HFFc6 (cell line): ENCODE results near the gene KRT38. TPM values are rescaled to one million over a fixed set of nuclear protein-coding genes. Genes with fewer than 3 reads are reported as not detected.

Source experiments
- DNase-seq: peaks from one replicate; pipeline ENCODE4 v3.0.0-alpha.2; 2018
- H3K27ac Mint-ChIP-seq: 2 replicates; pipeline ENCODE4 v1.8.0; 2020; ENCODE audit warnings: mild to moderate bottlenecking, mixed read lengths
- H3K27me3 Mint-ChIP-seq: 2 replicates; pipeline ENCODE4 v1.8.0; 2021; ENCODE audit warnings: mild to moderate bottlenecking, moderate library complexity, mixed read lengths; ENCODE audit not compliant: insufficient read depth
- H3K36me3 Mint-ChIP-seq: 2 replicates; pipeline ENCODE4 v1.8.0; 2021; ENCODE audit warnings: low read depth, mixed read lengths
- H3K4me1 Mint-ChIP-seq: 2 replicates; pipeline ENCODE4 v1.8.0; 2020; ENCODE audit warnings: low read depth, mixed read lengths
- H3K4me3 Mint-ChIP-seq: 2 replicates; pipeline ENCODE4 v1.8.0; 2020; ENCODE audit warnings: mild to moderate bottlenecking, moderate library complexity, mixed read lengths
- H3K9me3 Mint-ChIP-seq: 2 replicates; pipeline ENCODE4 v1.8.0; 2020; ENCODE audit warnings: mild to moderate bottlenecking, mixed read lengths
- CTCF ChIP-seq: fragments of 200-600 bp; sonication (generic); IDR thresholded peaks from 2 replicates; pipeline ENCODE4 v1.5.0; 2021; ENCODE audit warnings: antibody characterized with exemption, mild to moderate bottlenecking
- total RNA-seq, 6 experiments: library from RNA; stranded (reverse); fragmentation: NEBNext Ultra II Directional; extraction: Animal tissue kit (Norgen Biotek cat#: 25700); gene quantifications; 2 replicates in 1 of 6; 3 replicates in 5 of 6; pipeline ENCODE4 v1.2.3, GENCODE V29; 2021

The KRT38 gene
- total RNA-seq, 6 experiments from 2014 or later = 0.25 to 0.62 (median 0.43) TPM

GRCh38 chr17:41415411-41415810, 25.4 kb downstream of the KRT38 start:
- no peak overlapping the region for H3K4me3 Mint-ChIP-seq
- peak overlapping the region; percentile 88 for H3K27ac Mint-ChIP-seq
- H3K9me3 Mint-ChIP-seq = no peaks in the 10 kb centered on the region
- DNase-seq = no peak
- peaks cover 82% of the 10 kb centered on the region for H3K4me1 Mint-ChIP-seq
- no peaks in the 10 kb centered on the region for H3K27me3 Mint-ChIP-seq
- no peaks in the 10 kb centered on the region; the same call in 1 of the 2 replicates for H3K36me3 Mint-ChIP-seq
- no peak for TF ChIP-seq CTCF

GRCh38 chr17:41413982-41414381, 26.8 kb downstream of the KRT38 start:
- DNase-seq = no peak
- Mint-ChIP-seq H3K4me3 (no peak overlapping the region), H3K27ac (no peak overlapping the region), H3K27me3 (no peaks in the 10 kb centered on the region), H3K4me1 (peaks cover 71% of the 10 kb centered on the region), H3K9me3 (no peaks in the 10 kb centered on the region), H3K36me3 (no peaks in the 10 kb centered on the region; the same call in 1 of the 2 replicates)
- no peak for TF ChIP-seq CTCF

DNA sequence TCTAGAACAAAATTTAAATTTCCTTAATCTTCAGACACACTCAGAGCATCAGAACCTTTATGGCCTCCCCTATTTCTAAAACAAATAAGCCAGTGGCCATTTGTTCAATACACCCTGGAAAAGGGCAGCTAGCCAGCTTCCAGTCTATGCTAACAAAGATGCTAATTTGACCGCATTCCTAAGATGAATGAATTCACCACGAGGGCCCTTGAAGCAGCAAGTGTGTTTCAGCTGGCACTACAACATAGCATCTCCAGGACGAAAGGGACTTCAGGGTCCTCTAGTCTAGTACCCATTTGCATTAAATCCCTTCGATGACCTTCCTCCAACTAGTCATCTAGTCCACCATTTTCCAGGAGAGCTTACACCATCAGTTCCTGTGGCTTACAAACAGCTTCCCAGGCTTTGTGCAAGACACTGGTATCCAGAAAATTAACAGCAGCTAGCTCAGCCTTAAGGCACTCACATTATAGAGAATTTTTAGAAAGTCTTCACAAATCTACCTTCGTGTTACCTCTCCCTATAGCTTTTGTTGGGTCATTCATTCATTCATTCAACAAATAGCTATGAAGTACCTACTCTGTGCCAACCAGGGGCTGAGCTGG, 27.3 kb downstream of the KRT38 start:
- TF ChIP-seq CTCF = no peak
- DNase-seq = no peak
- H3K27me3 Mint-ChIP-seq = no peaks in the 10 kb centered on the region
- no peak overlapping the region for H3K4me3 Mint-ChIP-seq
- H3K36me3 Mint-ChIP-seq = no peaks in the 10 kb centered on the region; the same call in 1 of the 2 replicates
- H3K4me1 Mint-ChIP-seq = peaks cover 68% of the 10 kb centered on the region
- H3K27ac Mint-ChIP-seq = peak overlapping the region; percentile 40; the same call in 1 of the 2 replicates
- no peaks in the 10 kb centered on the region for H3K9me3 Mint-ChIP-seq

DNA sequence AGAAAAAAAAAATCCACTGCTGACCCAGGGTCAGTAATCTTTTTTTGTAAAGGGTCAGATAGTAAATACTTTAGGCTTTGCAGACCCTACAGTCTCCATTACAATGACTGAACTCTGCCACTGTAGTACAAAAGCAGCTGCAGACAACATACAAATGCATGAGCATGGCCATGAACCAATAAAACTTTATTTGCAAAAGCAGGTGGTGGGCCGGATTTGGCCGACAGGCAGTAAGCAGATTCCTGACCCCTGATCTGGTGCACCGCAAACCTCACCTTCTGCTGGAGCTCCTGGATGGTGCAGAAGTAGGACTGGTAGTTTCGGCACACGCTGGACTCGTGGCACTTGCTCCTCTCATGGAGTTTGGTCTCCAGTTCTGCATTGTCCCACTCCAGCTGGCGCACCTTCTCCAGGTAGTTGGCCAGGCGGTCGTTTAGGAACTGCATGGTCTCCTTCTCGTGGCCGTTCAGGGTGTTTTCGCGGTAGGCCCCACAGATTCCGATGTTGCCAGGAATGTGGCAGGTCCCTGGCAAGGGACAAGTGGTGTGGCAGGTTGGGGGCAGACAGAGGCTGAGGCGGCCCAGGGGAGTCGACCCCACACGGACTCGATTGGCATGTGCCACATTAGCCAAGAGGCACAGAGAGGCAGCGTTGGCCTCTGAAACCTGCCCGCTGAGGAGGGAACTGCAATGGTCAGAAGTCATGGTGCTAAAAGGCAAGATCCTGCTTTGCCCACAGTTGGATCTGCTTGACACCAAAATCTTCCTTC, 29.5 kb downstream of the KRT38 start:
- no peak for TF ChIP-seq CTCF
- Mint-ChIP-seq H3K36me3 (no peaks in the 10 kb centered on the region; the same call in 1 of the 2 replicates), H3K4me3 (no peak overlapping the region), H3K4me1 (peaks cover 50% of the 10 kb centered on the region), H3K27ac (no peak overlapping the region), H3K9me3 (no peaks in the 10 kb centered on the region), H3K27me3 (no peaks in the 10 kb centered on the region; the same call in 1 of the 2 replicates)
- no peak for DNase-seq

DNA sequence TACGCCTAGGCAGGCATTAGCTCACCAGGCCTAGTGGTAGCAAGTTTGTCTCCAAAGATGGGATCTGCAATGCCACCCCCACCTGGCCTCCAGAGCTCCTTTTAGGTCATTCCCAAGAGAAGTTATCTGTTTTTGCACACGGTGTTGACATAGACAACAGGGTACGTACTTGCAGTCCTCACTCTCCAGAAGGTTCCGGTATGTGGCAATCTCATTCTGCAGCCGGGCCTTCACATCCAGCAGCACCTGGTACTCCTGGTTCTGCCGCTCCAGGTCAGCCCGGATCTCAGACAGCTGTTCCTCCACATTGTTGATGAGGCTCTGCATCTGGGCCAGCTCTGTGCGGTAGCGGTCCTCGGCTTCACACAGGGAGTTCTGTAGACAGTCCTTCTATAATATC, 33.6 kb downstream of the KRT38 start:
- Mint-ChIP-seq H3K27ac (no peak overlapping the region), H3K27me3 (no peaks in the 10 kb centered on the region; the same call in 1 of the 2 replicates), H3K36me3 (no peaks in the 10 kb centered on the region), H3K9me3 (no peaks in the 10 kb centered on the region), H3K4me3 (no peak overlapping the region), H3K4me1 (peaks cover 50% of the 10 kb centered on the region)
- TF ChIP-seq CTCF = no peak
- no peak for DNase-seq
